Measurements from ENCODE around the gene BICDL1.

BICDL1 gene

GRCh38 chr12:120132054-120132836 is 143.2 kb downstream of the BICDL1 start:
- DNase-seq: no peak

DNA sequence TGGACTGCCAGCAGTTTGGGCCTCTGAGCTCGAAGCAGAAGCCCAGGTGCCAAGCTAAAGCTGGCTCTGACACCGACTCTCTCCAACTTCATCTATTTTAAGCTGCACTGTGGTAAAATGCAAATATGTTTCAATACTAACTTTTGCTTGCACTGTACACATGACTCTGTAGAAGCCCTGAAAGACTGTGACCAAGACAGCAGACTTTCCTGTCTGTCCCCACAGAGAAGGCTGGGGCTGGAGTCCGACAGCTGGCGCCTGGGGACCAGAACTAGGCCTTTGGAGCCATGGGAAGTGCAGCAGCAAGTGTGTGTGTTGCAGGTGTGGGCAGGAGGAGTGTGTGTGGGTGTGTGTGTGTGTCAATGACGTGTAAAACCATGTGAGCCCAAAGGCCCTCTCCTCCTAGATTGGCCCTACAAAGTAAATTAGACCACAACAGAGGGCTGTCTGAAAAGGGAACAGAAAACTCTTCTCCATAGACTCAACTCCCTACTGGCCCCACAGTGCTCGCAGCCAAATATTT is 143.9 kb downstream of the BICDL1 start:
- no peak for DNase-seq

DNA sequence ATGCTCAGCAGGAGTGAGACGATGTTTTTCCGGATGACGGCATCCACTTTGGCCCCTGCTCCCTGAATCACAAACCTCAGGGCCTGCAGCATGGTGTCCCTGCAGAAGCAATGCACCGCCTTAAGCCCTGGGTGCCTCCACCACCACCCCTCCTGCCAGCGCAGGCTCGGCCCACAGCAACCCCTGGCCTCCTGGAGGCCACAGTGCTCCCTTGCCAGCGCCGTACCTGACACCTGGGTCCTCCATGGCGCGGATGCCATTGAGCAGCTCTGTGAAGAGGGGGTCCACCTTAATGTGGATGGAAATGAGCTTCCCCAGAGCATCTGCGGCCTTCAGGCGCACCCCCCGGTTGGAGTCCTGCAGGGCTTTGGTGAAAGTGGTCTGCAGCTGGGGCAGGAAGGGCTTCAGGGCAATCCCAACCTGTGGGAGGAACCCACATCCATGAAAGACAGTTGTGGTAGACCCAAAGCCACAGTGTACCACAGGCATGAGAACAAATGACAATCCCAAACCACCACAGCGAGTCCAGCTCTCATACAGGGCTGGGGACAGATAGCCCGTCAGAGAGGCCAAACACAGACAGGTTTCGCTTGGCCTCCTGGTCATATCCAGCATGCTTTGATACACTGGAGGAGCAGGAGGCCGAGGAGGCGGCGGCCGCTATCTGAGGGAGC is 145.4 kb downstream of the BICDL1 start:
- no peak for DNase-seq

DNA sequence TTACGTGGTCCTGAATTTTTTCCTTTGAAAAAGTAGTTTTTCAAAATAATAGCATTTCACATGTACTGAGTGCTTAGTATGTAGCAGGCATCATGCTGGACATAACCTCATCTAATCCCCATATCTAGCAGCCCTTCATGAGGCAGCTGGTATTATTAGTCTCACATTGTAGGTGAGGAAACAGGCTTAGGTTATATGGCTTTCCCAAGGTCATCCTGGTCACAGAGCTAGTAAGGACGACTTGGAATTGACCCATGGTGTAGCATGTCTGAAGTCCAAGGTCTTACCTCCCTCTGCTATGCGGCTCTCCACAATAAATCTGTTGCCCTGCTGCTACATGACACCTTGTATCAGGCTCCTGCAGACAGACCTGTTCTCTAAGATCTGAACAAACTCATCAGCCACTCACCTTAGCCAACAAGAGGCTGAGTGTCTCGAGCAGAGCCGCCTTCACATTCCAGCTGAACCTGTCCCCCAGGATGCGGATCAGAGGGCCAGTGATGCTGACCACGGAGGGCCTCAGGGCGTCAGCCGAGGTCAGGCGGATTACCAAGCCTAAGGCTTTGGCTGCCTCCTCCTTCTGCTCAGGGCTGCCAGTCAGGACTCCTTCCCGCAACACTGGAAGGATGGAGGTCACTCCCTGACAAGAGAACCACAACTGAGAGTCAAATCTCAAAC is 147.2 kb downstream of the BICDL1 start:
- DNase-seq: no peak

- no peak for DNase-seq
Observed at GRCh38 chr12:120137833-120138232, 148.8 kb downstream of the BICDL1 start.

DNA sequence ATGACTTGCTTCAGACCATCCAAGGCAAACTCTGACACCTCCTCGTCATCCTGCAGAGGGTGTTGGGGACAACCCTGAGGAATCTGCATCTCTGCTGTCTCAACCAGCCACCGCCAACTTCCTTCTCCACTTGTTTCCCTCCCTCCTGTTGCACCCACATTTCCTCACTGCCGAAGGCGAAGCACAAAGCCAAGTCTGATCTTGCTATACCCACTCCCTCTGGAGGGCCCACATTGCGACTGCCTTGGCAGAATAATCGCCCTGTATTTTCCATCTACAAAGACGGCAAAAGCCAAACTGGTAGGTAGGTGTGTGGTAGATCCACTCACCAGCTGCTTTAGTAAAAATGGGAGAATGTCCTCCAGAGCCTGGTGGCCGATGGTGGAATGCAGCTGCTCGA is 149.3 kb downstream of the BICDL1 start:
- no peak for DNase-seq

- DNase-seq: no peak
Observed at GRCh38 chr12:120139958-120140357, 150.9 kb downstream of the BICDL1 start.

- no peak for DNase-seq
Observed at GRCh38 chr12:120140603-120141002, 151.6 kb downstream of the BICDL1 start.

GRCh38 chr12:120141336-120141735 is 152.3 kb downstream of the BICDL1 start:
- DNase-seq: no peak

DNA sequence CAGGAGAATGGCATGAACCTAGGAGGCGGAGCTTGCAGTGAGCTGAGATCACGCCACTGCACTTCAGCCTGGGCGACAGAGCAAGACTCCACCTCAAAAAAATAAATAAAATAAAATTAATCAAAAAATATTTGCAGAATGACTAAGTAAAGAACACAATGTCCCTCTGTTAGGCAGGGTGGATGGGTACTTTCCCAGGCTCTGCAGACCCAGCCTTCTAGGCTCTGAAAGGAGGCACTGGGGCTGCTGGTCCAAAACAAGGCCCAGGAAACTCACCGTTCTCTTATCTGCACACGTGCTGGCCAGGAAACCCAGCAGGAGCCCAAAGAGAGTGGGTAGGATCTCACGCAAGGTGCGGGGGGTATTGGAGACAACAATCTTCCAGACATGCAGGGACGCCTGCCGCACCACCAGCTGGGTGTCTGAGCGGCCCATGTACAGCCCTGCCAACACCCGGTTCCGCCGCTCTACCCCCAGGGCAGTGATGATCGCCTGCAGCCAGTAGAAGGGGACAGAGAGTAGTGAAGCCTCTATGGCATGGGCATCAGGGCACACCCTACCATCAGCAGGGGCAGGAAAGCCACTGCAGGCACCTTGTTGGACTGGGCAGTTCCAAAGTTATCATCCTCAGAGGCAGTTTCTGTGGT is 153.3 kb downstream of the BICDL1 start:
- DNase-seq: no peak
